ENCODE measurements around the gene OSBPL9.

OSBPL9 gene

DNA sequence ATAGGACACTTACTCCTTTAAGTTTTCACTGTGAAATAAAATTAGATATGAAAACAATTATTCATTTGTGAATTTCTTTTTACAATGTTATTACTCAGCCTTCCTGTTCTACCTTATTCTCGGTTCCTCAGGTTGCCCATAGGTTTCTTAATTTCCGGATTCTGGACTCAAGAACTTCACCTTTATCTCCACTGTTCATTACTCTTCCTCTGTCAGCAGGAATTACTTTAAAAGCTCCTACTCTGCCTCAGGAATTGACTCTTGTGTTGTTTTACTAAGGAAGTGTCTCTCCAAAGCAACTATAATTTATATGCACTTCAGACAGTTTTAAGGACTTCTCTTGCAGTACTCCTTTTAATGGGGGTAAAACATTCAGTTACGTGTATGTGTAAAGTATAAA is 123.8 kb downstream of the OSBPL9 start:
- DNase-seq: no peak

DNA sequence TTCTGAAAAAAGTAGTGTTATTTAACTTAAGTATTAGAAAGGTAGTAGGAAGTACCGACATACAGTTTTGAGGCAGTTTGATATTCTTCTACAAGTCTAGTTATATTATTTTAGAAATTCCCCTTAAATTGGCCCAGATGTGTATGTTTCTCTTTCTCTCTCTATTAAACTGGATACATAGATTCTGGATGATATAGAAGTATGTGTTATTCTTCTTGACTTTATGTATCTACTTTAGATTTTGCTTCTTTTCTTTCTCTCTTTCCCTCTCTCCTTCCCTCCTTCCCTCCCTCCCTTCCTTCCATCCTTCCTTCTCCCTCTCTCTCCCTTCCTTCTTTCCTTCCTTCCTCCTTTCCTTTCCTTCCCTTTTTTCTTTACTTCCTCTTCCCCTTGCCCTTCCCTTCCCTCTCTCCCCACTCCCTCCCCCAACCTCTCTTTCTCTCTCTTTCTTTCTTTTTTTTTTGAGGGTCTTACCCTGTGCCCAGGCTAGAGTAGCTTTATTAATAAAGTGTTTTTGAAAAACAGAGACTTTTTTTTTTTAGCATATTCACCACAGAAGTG is 124.3 kb downstream of the OSBPL9 start:
- no peak for DNase-seq

GRCh38 chr1:51744506-51745303 is 127.8 kb downstream of the OSBPL9 start:
- no peak for DNase-seq

- no peak for DNase-seq
Observed at GRCh38 chr1:51745304-51745570, 128.3 kb downstream of the OSBPL9 start.

DNA sequence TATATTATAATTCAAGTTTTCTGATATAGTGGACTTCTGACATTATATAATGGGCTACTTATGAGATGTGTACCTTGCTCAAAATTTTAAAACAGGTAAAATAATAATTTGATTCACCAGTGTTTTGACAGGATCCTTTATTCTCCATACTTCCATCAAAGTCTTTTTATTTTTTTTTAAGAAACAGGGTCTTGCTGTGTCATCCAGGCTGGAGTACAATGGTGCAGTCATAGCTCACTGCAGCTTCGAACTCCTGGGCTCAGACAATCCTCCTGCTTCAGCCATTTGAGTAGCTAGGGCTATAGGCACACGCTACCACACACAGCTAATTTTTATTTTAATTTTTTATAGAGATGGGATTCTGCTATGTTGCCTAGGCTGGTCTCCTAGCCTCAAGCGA is 132.3 kb downstream of the OSBPL9 start:
- no peak for DNase-seq

DNA sequence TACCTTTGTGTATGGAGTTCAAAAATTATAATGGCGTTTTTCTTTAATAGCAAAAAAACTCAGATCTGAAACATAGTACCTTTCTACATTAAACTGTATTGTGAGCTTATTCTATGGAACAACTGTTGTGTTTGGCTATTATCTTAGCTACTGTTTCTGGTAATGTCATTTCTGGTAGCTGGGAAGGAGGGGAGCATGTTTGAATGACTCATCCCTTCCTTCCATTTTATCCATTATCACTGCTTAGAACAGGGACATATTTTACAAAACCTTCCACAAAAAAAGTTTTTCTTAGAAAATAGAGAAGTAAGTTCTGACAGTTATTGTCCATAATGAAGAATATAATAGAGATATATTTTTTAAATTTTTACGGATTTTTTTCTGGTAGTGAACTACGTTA is 133.3 kb downstream of the OSBPL9 start:
- DNase-seq: no peak

GRCh38 chr1:51750729-51751128 is 133.8 kb downstream of the OSBPL9 start:
- no peak for DNase-seq

- no peak for DNase-seq
Observed at GRCh38 chr1:51752073-51752948, 135.4 kb downstream of the OSBPL9 start.

DNA sequence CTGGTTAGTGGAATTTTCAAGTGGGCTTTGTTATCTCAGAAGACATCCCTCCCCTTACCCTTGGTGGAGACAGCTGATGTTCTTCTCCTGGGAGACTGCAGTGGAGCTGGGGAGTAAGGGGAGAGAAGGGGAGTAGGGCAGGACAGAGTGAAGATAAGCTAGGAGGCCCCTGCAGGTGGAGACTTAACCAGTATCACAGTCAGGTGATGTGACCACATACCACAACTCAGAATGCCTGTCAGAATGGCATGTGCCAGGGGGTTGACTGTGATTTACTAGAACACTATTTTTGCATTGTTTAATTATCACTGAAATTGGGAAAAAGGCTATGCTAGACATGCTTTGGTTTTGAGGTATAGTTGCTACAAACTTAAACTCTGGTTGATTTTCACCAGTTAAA is 137.1 kb downstream of the OSBPL9 start:
- DNase-seq: no peak

DNA sequence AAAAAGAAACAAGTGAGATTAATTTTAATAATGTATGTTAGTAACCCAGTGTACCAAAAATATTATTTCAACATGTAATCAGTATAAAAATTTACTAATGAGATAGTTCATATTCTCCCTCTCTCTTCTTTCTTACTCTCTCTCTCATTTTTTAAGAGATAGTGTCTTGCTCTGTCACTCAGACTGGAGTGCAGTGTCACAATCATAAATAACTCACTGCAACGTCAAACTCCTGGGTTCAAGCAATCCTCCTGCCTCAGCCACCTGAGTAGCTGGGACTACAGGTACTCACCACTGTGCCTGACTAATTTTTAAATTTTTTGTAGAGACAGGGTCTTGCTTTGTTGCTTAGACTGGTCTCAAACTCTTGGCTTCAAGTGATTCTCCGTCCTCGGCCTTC is 137.8 kb downstream of the OSBPL9 start:
- DNase-seq: no peak

- DNase-seq: no peak
Observed at GRCh38 chr1:51755437-51755836, 138.5 kb downstream of the OSBPL9 start.

- no peak for DNase-seq
Observed at GRCh38 chr1:51756290-51756689, 139.4 kb downstream of the OSBPL9 start.

- no peak for DNase-seq
Observed at GRCh38 chr1:51758310-51758709, 141.4 kb downstream of the OSBPL9 start.

DNA sequence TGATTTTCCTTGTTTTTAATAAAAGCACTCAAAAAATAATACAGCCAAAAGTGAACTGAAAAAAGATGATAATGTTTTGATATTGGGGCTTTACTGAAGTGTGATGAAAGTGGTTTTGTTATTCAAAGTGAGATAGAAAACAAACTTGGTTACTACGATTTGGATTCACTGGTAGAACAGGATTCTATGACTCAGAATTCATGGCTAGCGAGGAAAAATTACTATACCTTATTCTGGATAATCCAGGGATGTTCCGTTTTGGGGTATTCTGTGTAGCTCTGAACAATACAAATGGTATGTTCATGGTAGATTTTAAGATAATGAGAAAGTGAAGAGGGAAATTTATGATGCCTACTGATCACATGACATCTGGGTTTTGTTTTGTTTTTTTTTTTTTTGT is 144.0 kb downstream of the OSBPL9 start:
- DNase-seq: no peak

DNA sequence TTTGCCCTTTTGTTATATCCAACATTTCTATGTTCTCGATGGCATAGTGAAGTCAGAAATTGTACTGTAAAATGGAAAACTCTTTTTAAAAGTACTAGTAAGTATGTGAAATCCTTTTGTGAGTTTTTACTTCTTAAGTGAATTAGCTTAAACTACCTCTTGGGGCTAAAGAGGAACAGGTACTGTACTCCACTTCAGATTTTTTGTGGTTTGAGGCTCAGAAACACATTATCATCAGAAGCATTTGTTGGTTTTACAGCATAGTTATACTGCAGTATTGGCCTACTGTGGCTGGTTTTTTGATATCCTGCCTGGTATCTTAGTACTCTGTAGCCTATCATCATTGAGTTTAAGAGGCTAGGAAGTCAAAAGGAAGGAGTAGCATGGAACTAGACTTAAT is 144.5 kb downstream of the OSBPL9 start:
- no peak for DNase-seq

- DNase-seq: no peak
Observed at GRCh38 chr1:51768971-51769588, 152.2 kb downstream of the OSBPL9 start.

DNA sequence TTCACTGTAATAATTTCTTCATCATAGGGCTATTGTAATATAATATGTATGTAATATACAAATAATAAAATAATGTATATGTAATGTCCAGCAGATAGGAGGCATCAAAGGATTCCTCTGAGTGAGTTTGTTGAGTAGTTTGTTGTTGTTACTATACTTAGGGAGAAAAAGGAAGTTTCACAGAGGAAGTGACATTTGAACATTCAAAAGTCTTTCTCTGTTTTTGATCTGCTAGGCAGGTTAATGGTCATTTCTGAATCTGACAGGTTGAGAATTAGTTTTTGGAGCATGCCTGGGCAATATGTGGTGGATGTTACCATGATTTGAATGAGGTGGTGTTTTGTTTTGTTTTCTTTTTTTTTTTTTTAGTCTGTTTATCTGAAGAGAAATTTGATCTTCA is 159.5 kb downstream of the OSBPL9 start:
- DNase-seq: no peak

DNA sequence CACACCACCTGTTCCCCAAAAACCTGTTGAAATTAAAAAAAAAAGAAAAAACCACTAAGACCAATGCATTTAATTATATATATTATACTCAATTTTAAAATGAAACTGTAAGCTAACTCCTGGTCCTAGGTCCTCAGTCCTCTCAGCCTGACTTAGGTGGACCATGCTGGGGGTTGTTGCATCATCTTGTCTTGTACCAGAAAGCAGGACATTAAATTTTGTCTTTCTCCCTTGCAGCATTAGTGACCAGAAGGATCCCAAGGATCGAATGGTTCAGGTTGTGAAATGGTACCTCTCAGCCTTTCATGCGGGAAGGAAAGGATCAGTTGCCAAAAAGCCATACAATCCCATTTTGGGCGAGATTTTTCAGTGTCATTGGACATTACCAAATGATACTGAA is 164.0 kb downstream of the OSBPL9 start:
- DNase-seq: no peak

DNA sequence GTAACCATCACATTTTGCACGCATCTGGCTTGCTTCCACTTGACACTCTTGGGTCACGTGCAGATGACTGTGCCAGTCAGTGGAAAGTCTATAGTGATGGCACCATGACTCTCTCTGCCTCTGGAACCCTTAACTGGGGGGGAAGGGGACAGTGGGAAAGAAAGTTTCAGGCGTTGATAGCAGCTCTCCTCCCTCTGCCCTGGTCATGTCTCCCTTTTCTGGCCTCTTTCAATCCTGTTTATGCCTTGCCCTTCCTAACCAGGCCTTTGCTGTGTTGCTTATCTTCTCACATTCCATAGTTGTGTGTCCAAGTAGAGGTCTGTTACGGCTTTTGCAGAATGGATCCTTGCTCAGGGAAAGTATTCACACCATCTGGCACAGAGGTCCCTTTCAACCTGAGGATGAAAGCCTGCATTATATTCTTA is 168.1 kb downstream of the OSBPL9 start:
- no peak for DNase-seq

- DNase-seq: no peak
Observed at GRCh38 chr1:51788938-51789337, 172.0 kb downstream of the OSBPL9 start.

DNA sequence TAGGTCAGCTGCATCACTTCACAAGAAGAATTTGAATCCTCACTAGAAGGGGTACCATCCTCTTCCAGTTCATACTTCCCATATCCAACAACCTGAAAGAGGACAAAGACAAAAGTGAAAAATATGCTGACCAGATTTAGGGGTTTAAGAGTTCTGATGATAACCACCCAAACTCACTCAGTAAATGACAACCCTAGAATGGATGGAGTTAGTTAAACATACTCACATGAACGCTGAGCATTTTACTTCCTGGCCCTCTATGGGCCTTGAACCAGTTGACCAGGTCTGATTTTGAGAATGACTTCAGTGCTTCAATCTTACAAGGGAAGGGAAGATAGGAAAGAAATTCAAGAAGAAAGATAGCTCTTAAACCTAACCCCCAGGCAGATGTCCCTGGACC is 172.4 kb downstream of the OSBPL9 start:
- DNase-seq: no peak

DNA sequence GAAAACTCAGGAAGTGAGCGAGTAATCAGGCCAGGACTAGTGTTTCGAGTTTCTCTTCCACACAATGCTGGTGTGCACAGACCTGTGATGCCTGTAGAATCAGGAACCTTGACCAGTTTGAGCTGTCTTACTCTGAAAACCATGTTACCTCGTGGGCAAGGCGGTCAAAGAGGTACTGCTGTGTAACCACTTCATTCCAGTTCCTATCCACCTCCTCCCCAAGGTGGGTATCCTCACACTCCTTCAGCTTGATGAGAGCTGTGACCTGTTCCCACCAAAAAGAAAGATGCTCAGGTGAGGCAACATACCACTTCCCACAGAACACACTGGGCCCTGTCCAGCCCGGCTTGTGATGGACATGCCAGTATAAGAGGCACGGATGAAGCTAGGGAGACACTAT is 173.5 kb downstream of the OSBPL9 start:
- no peak for DNase-seq

GRCh38 chr1:51791888-51792287 is 175.0 kb downstream of the OSBPL9 start:
- no peak for DNase-seq

DNA sequence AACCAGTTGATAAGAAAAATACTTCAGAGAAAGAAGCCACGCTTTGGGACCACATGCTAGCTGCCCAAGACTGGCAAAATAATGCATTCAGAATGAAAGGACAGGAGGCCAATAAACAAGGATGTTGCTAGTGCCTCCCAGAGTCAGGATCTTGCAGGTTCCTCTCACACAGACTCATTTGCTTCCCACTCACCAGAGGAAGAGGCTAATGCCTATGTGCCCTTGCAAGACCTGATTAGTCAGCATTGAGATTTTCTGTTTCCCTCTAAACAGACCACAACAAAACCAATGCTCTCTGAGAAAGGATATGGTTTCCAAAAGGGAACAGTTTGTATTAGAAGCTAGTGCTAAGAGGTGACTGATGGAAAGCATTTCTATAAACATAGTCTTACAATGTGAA is 176.0 kb downstream of the OSBPL9 start:
- DNase-seq: no peak

All from activated gamma-delta T cell (primary cell).